ENCODE results near the gene KDM3A.

Gene KDM3A

DNA sequence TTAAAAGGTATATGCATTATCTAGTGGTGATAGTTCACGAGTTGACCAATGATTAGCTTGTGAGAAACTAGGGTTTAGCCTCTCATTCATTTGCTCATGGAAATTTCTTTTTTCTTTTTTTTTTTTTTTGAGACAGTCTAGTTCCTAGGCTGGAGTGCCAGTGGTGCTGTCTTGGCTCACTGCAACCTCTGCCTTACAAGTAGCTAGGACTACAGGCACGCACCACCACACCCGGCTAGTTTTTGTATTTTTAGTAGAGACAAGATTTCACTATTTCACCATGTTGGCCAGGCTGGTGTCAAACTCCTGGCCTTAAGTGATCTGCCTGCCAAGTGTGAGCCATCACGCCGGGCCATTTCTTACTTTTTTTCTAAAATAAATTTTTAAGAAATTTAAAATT, 14.0 kb downstream of the KDM3A start:
- no peak for DNase-seq (ENCODE audit: insufficient read length, low spot score)
- no peak for FAIRE-seq
- TF ChIP-seq, protein P1, sequence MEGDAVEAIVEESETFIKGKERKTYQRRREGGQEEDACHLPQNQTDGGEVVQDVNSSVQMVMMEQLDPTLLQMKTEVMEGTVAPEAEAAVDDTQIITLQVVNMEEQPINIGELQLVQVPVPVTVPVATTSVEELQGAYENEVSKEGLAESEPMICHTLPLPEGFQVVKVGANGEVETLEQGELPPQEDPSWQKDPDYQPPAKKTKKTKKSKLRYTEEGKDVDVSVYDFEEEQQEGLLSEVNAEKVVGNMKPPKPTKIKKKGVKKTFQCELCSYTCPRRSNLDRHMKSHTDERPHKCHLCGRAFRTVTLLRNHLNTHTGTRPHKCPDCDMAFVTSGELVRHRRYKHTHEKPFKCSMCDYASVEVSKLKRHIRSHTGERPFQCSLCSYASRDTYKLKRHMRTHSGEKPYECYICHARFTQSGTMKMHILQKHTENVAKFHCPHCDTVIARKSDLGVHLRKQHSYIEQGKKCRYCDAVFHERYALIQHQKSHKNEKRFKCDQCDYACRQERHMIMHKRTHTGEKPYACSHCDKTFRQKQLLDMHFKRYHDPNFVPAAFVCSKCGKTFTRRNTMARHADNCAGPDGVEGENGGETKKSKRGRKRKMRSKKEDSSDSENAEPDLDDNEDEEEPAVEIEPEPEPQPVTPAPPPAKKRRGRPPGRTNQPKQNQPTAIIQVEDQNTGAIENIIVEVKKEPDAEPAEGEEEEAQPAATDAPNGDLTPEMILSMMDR (IDR thresholded peaks at IDR 0.05; ENCODE audit: insufficient read depth, missing control alignments), result no peak

DNA sequence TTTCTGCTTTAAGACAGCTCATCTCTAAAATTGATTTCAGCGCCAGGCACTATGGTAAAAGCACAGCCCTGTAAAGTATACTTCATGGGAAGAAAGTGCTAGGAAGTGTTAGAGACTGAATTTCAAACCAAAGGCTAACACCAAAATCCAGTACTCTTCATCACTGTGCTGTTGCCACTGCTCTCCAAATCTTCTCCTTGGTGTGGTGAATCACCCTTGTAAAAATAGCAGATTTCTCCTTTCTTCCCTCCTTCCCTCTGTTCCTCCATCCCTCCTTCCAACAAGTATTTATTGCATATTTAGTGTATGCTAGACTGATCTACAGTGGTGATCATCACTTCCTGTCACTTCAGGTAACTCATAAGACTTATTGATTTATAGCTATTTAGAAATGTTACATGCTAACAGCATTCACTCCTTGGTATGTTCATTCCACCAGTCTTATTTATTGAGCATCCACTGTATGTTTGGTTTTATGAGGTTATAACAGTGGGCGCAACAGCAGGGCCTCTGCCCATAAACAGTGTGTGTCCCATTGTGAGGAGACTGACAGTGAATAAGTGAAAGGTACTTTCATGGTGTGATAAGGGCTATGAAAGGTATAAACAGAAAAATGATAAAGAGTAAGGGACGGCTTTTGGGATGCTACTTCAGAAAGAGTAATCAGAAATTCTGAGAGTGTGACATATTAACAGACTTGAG, 20.0 kb downstream of the KDM3A start:
- TF ChIP-seq, protein P1 (IDR thresholded peaks at IDR 0.05; ENCODE audit: insufficient read depth, missing control alignments), result no peak
- no peak for DNase-seq (ENCODE audit: insufficient read length, low spot score)
- no peak for FAIRE-seq

DNA sequence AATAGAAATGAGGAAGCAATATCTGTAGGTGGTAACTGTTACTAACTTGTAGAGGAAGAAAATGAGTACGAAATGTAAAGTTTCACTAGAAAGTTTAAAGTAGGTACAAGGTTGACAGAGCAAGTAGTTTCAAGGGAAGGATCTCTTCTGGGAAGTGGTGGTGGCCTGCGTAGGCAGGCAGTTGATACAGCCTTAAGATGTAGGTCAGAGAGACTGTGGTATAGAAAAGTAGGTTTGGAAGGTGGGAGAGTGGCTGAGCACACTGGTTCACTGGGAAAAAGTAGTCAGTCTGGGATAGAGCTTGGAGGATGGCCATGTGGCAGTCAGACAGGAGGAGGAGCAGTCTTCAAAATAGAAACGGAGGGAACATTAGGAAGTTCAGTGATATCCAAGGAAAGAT, 23.5 kb downstream of the KDM3A start:
- TF ChIP-seq, protein P1 (IDR thresholded peaks at IDR 0.05; ENCODE audit: insufficient read depth, missing control alignments), result no peak
- no peak for FAIRE-seq
- DNase-seq (ENCODE audit: insufficient read length, low spot score), result no peak

DNA sequence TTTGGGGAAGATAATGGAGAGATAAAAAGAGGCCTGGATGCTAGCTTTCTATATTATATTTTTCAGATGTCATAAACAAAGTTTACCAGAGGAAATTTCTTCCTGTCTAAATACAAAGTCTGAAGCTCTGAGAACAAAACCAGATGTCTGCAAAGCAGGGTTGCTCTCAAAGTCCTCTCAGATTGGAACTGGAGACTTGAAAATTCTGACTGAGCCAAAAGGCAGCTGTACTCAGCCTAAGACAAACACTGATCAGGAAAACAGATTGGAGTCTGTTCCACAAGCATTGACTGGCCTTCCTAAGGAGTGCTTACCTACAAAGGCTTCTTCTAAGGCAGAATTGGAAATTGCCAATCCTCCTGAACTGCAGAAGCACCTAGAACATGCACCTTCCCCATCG, 25.1 kb downstream of the KDM3A start:
- DNase-seq (ENCODE audit: insufficient read length, low spot score) (no peak), FAIRE-seq (no peak)
- TF ChIP-seq, protein P1 (IDR thresholded peaks at IDR 0.05; ENCODE audit: insufficient read depth, missing control alignments), result no peak

DNA sequence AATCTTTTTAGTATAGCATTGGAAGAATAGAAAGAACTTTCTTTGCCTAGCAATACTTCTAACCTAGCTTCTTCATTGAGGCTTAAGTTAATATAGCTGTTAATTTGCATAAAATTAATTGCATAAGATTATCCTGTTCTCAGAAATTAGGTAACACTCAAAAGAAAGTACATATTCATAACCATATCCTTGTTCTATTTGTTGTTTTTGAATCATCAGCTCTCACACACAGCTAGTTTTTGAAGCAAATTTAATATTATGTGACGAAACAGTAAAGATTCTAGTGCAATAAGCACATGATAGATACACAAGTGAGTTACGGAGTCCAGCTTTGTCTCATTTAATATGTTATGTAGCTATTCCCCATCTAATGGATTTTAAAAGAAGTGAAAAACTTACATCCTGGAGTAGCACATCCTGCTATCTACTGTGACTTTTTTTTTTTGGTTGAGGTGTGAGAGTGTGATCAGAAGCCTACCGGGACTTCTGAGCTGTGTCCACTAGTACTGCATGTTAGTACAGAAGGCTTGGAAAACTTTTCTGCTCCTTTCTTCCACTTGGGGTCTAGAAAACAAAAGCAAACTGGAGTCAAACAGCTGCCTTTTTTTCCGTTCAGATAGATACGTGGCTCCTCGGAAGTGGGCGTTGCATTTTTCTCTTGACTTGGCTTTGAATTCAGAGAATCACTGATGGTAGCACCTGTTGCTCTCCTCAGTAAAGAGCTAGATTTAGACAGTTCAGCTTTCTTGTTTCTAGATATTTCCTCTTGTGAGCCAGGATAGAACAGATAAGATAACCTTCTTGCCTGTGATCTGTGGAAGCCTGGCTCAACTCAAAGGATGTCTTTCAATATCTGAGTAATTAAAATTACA, 27.2 kb downstream of the KDM3A start:
- TF ChIP-seq, protein P1 (IDR thresholded peaks at IDR 0.05; ENCODE audit: insufficient read depth, missing control alignments), result no peak
- FAIRE-seq, result no peak
- DNase-seq (ENCODE audit: insufficient read length, low spot score), result no peak

DNA sequence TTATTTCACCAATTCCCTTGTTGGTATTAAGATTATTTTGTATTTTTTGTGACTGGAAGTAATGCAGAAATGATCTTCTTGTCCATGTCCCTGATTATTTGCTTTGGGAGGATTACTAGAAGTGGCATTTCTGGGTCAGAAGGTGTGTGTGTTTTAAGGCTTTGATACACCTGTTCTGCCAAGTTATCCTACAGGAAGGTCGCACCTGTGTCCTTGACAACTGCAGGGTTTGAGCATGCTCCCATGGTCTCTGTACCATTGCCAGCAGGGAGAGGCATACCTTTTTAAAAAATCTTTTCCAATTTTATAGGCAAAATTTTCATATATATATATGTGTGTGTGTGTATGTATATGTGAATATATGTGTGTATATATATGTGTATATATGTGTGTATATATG, 29.7 kb downstream of the KDM3A start:
- DNase-seq (ENCODE audit: insufficient read length, low spot score), result no peak
- FAIRE-seq, result no peak
- TF ChIP-seq, protein P1 (IDR thresholded peaks at IDR 0.05; ENCODE audit: insufficient read depth, missing control alignments), result no peak

DNA sequence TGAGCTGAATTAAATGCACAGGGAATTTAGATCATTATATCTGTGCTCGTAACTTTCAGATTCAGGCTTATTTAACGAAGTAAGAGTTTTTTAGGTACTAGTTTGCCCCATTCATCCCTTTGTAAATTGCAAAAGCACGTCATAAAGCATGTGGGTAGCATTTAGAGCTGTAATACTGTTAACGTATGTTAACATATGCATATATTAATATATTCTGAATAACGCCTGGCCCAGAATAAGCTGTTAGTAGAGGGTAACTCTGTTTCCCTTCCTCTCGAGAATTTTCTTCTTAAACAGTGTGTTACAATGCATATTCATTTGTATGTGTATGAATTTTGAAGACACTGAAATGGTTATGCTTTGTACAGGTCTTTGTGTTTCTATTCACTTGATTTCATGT, 30.5 kb downstream of the KDM3A start:
- TF ChIP-seq, protein P1 (IDR thresholded peaks at IDR 0.05; ENCODE audit: insufficient read depth, missing control alignments), result no peak
- FAIRE-seq (no peak), DNase-seq (ENCODE audit: insufficient read length, low spot score) (no peak)

All from D721Med (cell line).